HepG2 (cell line): ENCODE measurements around the gene JMJD8. TPM values are rescaled to one million over a fixed set of nuclear protein-coding genes. Genes with fewer than 3 reads are reported as not detected.

Experiments
- BRD4 ChIP-seq: sonication (generic); formaldehyde crosslinking; IDR thresholded peaks from 2 replicates; pipeline ENCODE4 v1.4.0; 2020; ENCODE audit warnings: missing genetic modification reagents
- FLYWCH1 ChIP-seq: sonication (generic); formaldehyde crosslinking; IDR thresholded peaks from 2 replicates; pipeline ENCODE4 v1.8.1; 2023; ENCODE audit warnings: mild to moderate bottlenecking, missing genetic modification reagents
- MAFG ChIP-seq: sonication (generic); formaldehyde crosslinking; IDR thresholded peaks from 2 replicates; pipeline ENCODE4 v1.5.1; 2020; ENCODE audit warnings: mild to moderate bottlenecking, missing genetic modification reagents
- NFATC3 ChIP-seq: sonication (generic); formaldehyde crosslinking; IDR thresholded peaks from 2 replicates; pipeline ENCODE4 v1.5.1; 2020; ENCODE audit warnings: mild to moderate bottlenecking, missing genetic modification reagents
- NFYC ChIP-seq: IDR thresholded peaks from 2 replicates; pipeline ENCODE4 v1.6.1; 2016; ENCODE audit warnings: missing genetic modification reagents, missing compliant biosample characterization
- PHB2 ChIP-seq: fragments of 450-650 bp; IDR thresholded peaks from 2 replicates; pipeline ENCODE4 v1.6.1; 2018; ENCODE audit not compliant: partially characterized antibody
- SNAPC4 ChIP-seq: sonication (generic); formaldehyde crosslinking; IDR thresholded peaks from 2 replicates; pipeline ENCODE4 v1.4.0; 2020; ENCODE audit warnings: mild to moderate bottlenecking, missing genetic modification reagents
- TAF15 ChIP-seq: fragments of 200-400 bp; formaldehyde crosslinking; IDR thresholded peaks from one replicate; pipeline ENCODE4 v1.6.1; 2018; ENCODE audit warnings: mild to moderate bottlenecking, low read depth, low read length; ENCODE audit not compliant: poor library complexity, severe bottlenecking
- THRA ChIP-seq: sonication (generic); formaldehyde crosslinking; IDR thresholded peaks from 2 replicates; pipeline ENCODE4 v1.4.0; 2020; ENCODE audit warnings: missing genetic modification reagents, borderline replicate concordance
- ZNF121 ChIP-seq: sonication (generic); formaldehyde crosslinking; IDR thresholded peaks from 2 replicates; pipeline ENCODE4 v1.5.0; 2020; ENCODE audit warnings: mild to moderate bottlenecking, missing genetic modification reagents
- ZNF615 ChIP-seq: sonication (generic); formaldehyde crosslinking; IDR thresholded peaks from 2 replicates; pipeline ENCODE4 v1.5.0; 2020; ENCODE audit warnings: mild to moderate bottlenecking, missing genetic modification reagents, borderline replicate concordance
- ZNF672 ChIP-seq: sonication (generic); formaldehyde crosslinking; IDR thresholded peaks from 2 replicates; pipeline ENCODE4 v1.8.1; 2022; ENCODE audit warnings: missing genetic modification reagents
- ZNF816 ChIP-seq: sonication (generic); formaldehyde crosslinking; IDR thresholded peaks from 2 replicates; pipeline ENCODE4 v1.8.0; 2022; ENCODE audit warnings: missing genetic modification reagents, mild to moderate bottlenecking, borderline replicate concordance
- ZNF878 ChIP-seq: sonication (generic); formaldehyde crosslinking; IDR thresholded peaks from 2 replicates; pipeline ENCODE4 v1.8.1; 2023; ENCODE audit warnings: mild to moderate bottlenecking, missing genetic modification reagents, moderate library complexity
- ZSCAN9 ChIP-seq: IDR thresholded peaks from 2 replicates; pipeline ENCODE4 v1.6.1; 2016; ENCODE audit warnings: borderline replicate concordance
- polyA plus RNA-seq, 8 experiments: library from polyadenylated mRNA; depleted of rRNA in 3 of 8; stranded (reverse) in 7 of 8; unstranded in 1 of 8; fragments of >200 nt; fragmentation: Illumina TruSeq in 4 of 8; extraction: Trizol in 4 of 8; gene quantifications; 2 replicates each; pipeline versions ENCODE4 v1.2.1 to v1.2.3, GENCODE V29; 2011 to 2016; ENCODE audit warnings: low read depth in 4 of 8, missing spikeins in 1 of 8, mixed read lengths in 1 of 8; ENCODE audit not compliant: insufficient read depth in 1 of 8
- total RNA-seq, 5 experiments: library from RNA; depleted of rRNA; stranded (reverse); fragments of >200 nt; fragmentation: Illumina TruSeq; extraction: Trizol; gene quantifications; 2 replicates each; pipeline ENCODE4 v1.2.3, GENCODE V29; 2016; ENCODE audit warnings: low read depth in 1 of 5
- TF ChIP-seq, protein P1 (sequence below), 2 experiments: sonication (generic) in 1 of 2; formaldehyde crosslinking in 1 of 2; IDR thresholded peaks; 2 replicates each; pipeline versions ENCODE4 v1.6.1 to v1.9.0; 2014 to 2022; ENCODE audit warnings: antibody characterized with exemption in 1 of 2, borderline replicate concordance in 1 of 2, inconsistent platforms in 1 of 2, low read depth in 1 of 2, missing genetic modification reagents in 1 of 2

The JMJD8 gene
- total and polyA plus RNA-seq, 2 of the 13 experiments (the other 11 are each of a cell fraction or from before 2014, with no cell fraction given) = 2.6 to 11.8 TPM

- no peak for TF ChIP-seq BRD4 (CRISPR knock-in tag)
- no peak for TF ChIP-seq ZSCAN9 (CRISPR knock-in tag)
- no peak for TF ChIP-seq THRA (CRISPR knock-in tag)
- TF ChIP-seq MAFG (CRISPR knock-in tag) = no peak
- no peak for TF ChIP-seq ZNF121 (CRISPR knock-in tag)
- TF ChIP-seq ZNF672 (CRISPR knock-in tag) = 0 out of 2 replicates have a peak, but pooled peaks have one; percentile 68
- no peak; the same call in 1 of the 2 replicates for TF ChIP-seq NFATC3
- no peak for TF ChIP-seq ZNF615 (CRISPR knock-in tag)
- no peak for TF ChIP-seq PHB2
- no peak for TF ChIP-seq ZNF816
- TF ChIP-seq, protein P1, sequence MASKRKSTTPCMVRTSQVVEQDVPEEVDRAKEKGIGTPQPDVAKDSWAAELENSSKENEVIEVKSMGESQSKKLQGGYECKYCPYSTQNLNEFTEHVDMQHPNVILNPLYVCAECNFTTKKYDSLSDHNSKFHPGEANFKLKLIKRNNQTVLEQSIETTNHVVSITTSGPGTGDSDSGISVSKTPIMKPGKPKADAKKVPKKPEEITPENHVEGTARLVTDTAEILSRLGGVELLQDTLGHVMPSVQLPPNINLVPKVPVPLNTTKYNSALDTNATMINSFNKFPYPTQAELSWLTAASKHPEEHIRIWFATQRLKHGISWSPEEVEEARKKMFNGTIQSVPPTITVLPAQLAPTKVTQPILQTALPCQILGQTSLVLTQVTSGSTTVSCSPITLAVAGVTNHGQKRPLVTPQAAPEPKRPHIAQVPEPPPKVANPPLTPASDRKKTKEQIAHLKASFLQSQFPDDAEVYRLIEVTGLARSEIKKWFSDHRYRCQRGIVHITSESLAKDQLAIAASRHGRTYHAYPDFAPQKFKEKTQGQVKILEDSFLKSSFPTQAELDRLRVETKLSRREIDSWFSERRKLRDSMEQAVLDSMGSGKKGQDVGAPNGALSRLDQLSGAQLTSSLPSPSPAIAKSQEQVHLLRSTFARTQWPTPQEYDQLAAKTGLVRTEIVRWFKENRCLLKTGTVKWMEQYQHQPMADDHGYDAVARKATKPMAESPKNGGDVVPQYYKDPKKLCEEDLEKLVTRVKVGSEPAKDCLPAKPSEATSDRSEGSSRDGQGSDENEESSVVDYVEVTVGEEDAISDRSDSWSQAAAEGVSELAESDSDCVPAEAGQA (IDR thresholded peaks at IDR 0.05; ENCODE audit: low read depth) = peak; percentile 51; the same call in 1 of the 2 replicates
- TF ChIP-seq, protein P1 (CRISPR knock-in tag; IDR thresholded peaks at IDR 0.05; ENCODE audit: borderline replicate concordance) = no peak
- TF ChIP-seq TAF15 = no peak
- no peak for TF ChIP-seq ZNF878 (CRISPR knock-in tag)
- peak; percentile 65; the same call in 1 of the 2 replicates for TF ChIP-seq SNAPC4 (CRISPR knock-in tag)
- no peak for TF ChIP-seq NFYC (CRISPR knock-in tag)
- no peak for TF ChIP-seq FLYWCH1 (CRISPR knock-in tag)
These were observed 11.4 kb upstream of the JMJD8 start (continued) for GRCh38 chr16:695355-696089.
